ENCODE data around the gene PRAC1. TPM values are rescaled to one million over a fixed set of nuclear protein-coding genes. Genes with fewer than 3 reads are reported as not detected.

PRAC1 gene
- total RNA-seq, 1 experiment from 2014 or later, result not detected

GRCh38 chr17:48749621-48750553 lies 27.6 kb upstream of the PRAC1 start:
- Histone ChIP-seq H3K79me2 (ENCODE audit: low read depth) (no peaks in the 10 kb centered on the region), H3K9me3 (ENCODE audit: insufficient read depth, low read depth) (no peaks in the 10 kb centered on the region), H4K20me1 (ENCODE audit: insufficient read depth) (no peaks in the 10 kb centered on the region), H3F3A (ENCODE audit: insufficient read depth, low read depth) (no peaks in the 10 kb centered on the region), H3K4me3 (no peak overlapping the region), H2AFZ (no peak overlapping the region), H3K27me3 (ENCODE audit: insufficient read depth, low read depth) (peaks cover 98% of the 10 kb centered on the region), H3K27ac (no peak overlapping the region), H3K36me3 (ENCODE audit: low read depth) (no peaks in the 10 kb centered on the region), H3K4me1 (replicated peaks; ENCODE audit: insufficient read depth) (no peaks in the 10 kb centered on the region), H3K4me2 (no peak overlapping the region), H3K9me2 (ENCODE audit: insufficient read depth) (no peaks in the 10 kb centered on the region)
- ChIA-PET POLR2A (ENCODE audit: unreplicated experiment) (no interaction called here), CTCF (no interaction called here)
- TF ChIP-seq EZH2 (IDR thresholded peaks at IDR 0.05; ENCODE audit: low read depth) (no peak), CTCF (conservative IDR thresholded peaks at IDR 0.05) (no peak)
- DNase-seq, result no peak
- no TSS peak for BruUV-seq (replicated peaks)
- intact Hi-C loops (cut with micrococcal nuclease; ENCODE audit: unreplicated experiment), result no loop called here

GRCh38 chr17:48748718-48749566 lies 26.6 kb upstream of the PRAC1 start:
- Histone ChIP-seq H3K9me3 (ENCODE audit: insufficient read depth, low read depth) (no peaks in the 10 kb centered on the region), H3K4me1 (replicated peaks; ENCODE audit: insufficient read depth) (no peaks in the 10 kb centered on the region), H3K27ac (no peak overlapping the region), H3K36me3 (ENCODE audit: low read depth) (no peaks in the 10 kb centered on the region), H3K4me2 (no peak overlapping the region), H4K20me1 (ENCODE audit: insufficient read depth) (no peaks in the 10 kb centered on the region), H3K4me3 (no peak overlapping the region), H3F3A (ENCODE audit: insufficient read depth, low read depth) (no peaks in the 10 kb centered on the region), H2AFZ (no peak overlapping the region), H3K9me2 (ENCODE audit: insufficient read depth) (no peaks in the 10 kb centered on the region), H3K27me3 (ENCODE audit: insufficient read depth, low read depth) (peaks cover 96% of the 10 kb centered on the region), H3K79me2 (ENCODE audit: low read depth) (no peaks in the 10 kb centered on the region)
- ChIA-PET CTCF (no interaction called here), POLR2A (ENCODE audit: unreplicated experiment) (no interaction called here)
- BruUV-seq (replicated peaks), result no TSS peak
- no peak for TF ChIP-seq EZH2 (IDR thresholded peaks at IDR 0.05; ENCODE audit: low read depth)
- no peak for TF ChIP-seq CTCF (conservative IDR thresholded peaks at IDR 0.05)
- intact Hi-C loops (cut with micrococcal nuclease; ENCODE audit: unreplicated experiment), result no loop called here
- DNase-seq, result no peak

GRCh38 chr17:48747445-48748363 lies 25.4 kb upstream of the PRAC1 start:
- Histone ChIP-seq H3K4me1 (replicated peaks; ENCODE audit: insufficient read depth) (no peaks in the 10 kb centered on the region), H3K27ac (no peak overlapping the region), H3F3A (ENCODE audit: insufficient read depth, low read depth) (no peaks in the 10 kb centered on the region), H2AFZ (no peak overlapping the region), H3K79me2 (ENCODE audit: low read depth) (no peaks in the 10 kb centered on the region), H3K27me3 (ENCODE audit: insufficient read depth, low read depth) (peaks cover 96% of the 10 kb centered on the region), H4K20me1 (ENCODE audit: insufficient read depth) (no peaks in the 10 kb centered on the region), H3K4me3 (no peak overlapping the region), H3K9me2 (ENCODE audit: insufficient read depth) (no peaks in the 10 kb centered on the region), H3K4me2 (no peak overlapping the region), H3K36me3 (ENCODE audit: low read depth) (no peaks in the 10 kb centered on the region), H3K9me3 (ENCODE audit: insufficient read depth, low read depth) (no peaks in the 10 kb centered on the region)
- BruUV-seq (replicated peaks), result no TSS peak
- no peak for TF ChIP-seq EZH2 (IDR thresholded peaks at IDR 0.05; ENCODE audit: low read depth)
- no peak for TF ChIP-seq CTCF (conservative IDR thresholded peaks at IDR 0.05)
- POLR2A ChIA-PET (ENCODE audit: unreplicated experiment), result interaction anchor here (0.9 kb wide), 1 partner anchor 116 kb away, joined by 4 read pairs; no protein-coding TSS in a partner anchor
- CTCF ChIA-PET, result no interaction called here
- DNase-seq, result no peak
- intact Hi-C loops (cut with micrococcal nuclease; ENCODE audit: unreplicated experiment), result no loop called here
